ENCODE measurements around the gene DEFB132. TPM values are rescaled to one million over a fixed set of nuclear protein-coding genes. Genes with fewer than 3 reads are reported as not detected.

DEFB132 gene
- total and polyA plus RNA-seq, 2 of the 13 experiments (the other 11 are each of a cell fraction or from before 2014, with no cell fraction given): not detected

GRCh38 chr20:297098-297924 is 39.8 kb downstream of the DEFB132 start, which contains the start of gene ZCCHC3 (continued):
- TF ChIP-seq, protein P1, sequence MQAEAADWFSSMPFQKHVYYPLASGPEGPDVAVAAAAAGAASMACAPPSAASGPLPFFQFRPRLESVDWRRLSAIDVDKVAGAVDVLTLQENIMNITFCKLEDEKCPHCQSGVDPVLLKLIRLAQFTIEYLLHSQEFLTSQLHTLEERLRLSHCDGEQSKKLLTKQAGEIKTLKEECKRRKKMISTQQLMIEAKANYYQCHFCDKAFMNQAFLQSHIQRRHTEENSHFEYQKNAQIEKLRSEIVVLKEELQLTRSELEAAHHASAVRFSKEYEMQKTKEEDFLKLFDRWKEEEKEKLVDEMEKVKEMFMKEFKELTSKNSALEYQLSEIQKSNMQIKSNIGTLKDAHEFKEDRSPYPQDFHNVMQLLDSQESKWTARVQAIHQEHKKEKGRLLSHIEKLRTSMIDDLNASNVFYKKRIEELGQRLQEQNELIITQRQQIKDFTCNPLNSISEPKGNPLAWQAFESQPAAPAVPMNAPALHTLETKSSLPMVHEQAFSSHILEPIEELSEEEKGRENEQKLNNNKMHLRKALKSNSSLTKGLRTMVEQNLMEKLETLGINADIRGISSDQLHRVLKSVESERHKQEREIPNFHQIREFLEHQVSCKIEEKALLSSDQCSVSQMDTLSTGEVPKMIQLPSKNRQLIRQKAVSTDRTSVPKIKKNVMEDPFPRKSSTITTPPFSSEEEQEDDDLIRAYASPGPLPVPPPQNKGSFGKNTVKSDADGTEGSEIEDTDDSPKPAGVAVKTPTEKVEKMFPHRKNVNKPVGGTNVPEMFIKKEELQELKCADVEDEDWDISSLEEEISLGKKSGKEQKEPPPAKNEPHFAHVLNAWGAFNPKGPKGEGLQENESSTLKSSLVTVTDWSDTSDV (CRISPR knock-in tag; IDR thresholded peaks at IDR 0.05): peak; percentile 97
- TF ChIP-seq ZC3H4 (CRISPR knock-in tag; IDR thresholded peaks at IDR 0.05; ENCODE audit: borderline replicate concordance): no peak
- peak; percentile 100 for TF ChIP-seq ZNF501 (CRISPR knock-in tag; IDR thresholded peaks at IDR 0.05)
- TF ChIP-seq, protein P2, sequence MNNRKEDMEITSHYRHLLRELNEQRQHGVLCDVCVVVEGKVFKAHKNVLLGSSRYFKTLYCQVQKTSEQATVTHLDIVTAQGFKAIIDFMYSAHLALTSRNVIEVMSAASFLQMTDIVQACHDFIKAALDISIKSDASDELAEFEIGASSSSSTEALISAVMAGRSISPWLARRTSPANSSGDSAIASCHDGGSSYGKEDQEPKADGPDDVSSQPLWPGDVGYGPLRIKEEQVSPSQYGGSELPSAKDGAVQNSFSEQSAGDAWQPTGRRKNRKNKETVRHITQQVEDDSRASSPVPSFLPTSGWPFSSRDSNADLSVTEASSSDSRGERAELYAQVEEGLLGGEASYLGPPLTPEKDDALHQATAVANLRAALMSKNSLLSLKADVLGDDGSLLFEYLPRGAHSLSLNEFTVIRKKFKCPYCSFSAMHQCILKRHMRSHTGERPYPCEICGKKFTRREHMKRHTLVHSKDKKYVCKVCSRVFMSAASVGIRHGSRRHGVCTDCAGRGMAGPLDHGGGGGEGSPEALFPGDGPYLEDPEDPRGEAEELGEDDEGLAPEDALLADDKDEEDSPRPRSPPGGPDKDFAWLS (CRISPR knock-in tag; IDR thresholded peaks at IDR 0.05; ENCODE audit: borderline replicate concordance): no peak
- TF ChIP-seq ZNF556 (CRISPR knock-in tag; IDR thresholded peaks at IDR 0.05; ENCODE audit: borderline replicate concordance): peak; percentile 94
- peak; percentile 98 for TF ChIP-seq KLF6 (CRISPR knock-in tag; IDR thresholded peaks at IDR 0.05)
- TF ChIP-seq THAP11 (CRISPR knock-in tag; IDR thresholded peaks at IDR 0.05): peak; percentile 88
- peak; percentile 95 for TF ChIP-seq TMF1 (CRISPR knock-in tag; IDR thresholded peaks at IDR 0.05; ENCODE audit: low read depth)
- TF ChIP-seq PCBP1 (IDR thresholded peaks at IDR 0.05; ENCODE audit: borderline replicate concordance, low read depth, low read length): peak; percentile 95; the same call in 1 of the 2 replicates
- TF ChIP-seq PHF8 (CRISPR knock-in tag; IDR thresholded peaks at IDR 0.05): peak; percentile 85
- peak; percentile 95 for TF ChIP-seq PATZ1 (CRISPR knock-in tag; IDR thresholded peaks at IDR 0.05)
- peak; percentile 98 for TF ChIP-seq TFE3 (CRISPR knock-in tag; IDR thresholded peaks at IDR 0.05)
- peak; percentile 82 to 86 for TF ChIP-seq POLR2A (IDR thresholded peaks at IDR 0.05; ENCODE audit: insufficient read depth in 1 of 2, low read depth in 2 of 2, low read length in 2 of 2)
- peak; percentile 92 for TF ChIP-seq ZSCAN29 (CRISPR knock-in tag; conservative IDR thresholded peaks at IDR 0.05)
- no peak for TF ChIP-seq ZFYVE20 (CRISPR knock-in tag; IDR thresholded peaks at IDR 0.05; ENCODE audit: borderline replicate concordance, low read depth)
- TF ChIP-seq AHR (CRISPR knock-in tag; IDR thresholded peaks at IDR 0.05): peak; percentile 95
- TF ChIP-seq SIN3A (IDR thresholded peaks at IDR 0.05; ENCODE audit: borderline replicate concordance, low read depth, low read length): peak; percentile 75; the same call in 1 of the 2 replicates
- TF ChIP-seq, protein P3, sequence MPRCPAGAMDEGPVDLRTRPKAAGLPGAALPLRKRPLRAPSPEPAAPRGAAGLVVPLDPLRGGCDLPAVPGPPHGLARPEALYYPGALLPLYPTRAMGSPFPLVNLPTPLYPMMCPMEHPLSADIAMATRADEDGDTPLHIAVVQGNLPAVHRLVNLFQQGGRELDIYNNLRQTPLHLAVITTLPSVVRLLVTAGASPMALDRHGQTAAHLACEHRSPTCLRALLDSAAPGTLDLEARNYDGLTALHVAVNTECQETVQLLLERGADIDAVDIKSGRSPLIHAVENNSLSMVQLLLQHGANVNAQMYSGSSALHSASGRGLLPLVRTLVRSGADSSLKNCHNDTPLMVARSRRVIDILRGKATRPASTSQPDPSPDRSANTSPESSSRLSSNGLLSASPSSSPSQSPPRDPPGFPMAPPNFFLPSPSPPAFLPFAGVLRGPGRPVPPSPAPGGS (CRISPR knock-in tag; IDR thresholded peaks at IDR 0.05): peak; percentile 98
- TF ChIP-seq ZNF572 (CRISPR knock-in tag; IDR thresholded peaks at IDR 0.05): peak; percentile 99

All from HepG2 (cell line).